Neuron (in vitro differentiated cells): ENCODE data around the gene OR4F6.
"Not testable (repeated sequence)": the region's sequence is repeated elsewhere in the genome, so short reads cannot be mapped to it uniquely, and the experiment has no call there.

Experiments
- H2AFZ ChIP-seq: one replicate; pipeline ENCODE4 v1.6.1; 2013; ENCODE audit warnings: low read depth, mild to moderate bottlenecking, inconsistent platforms, low read length, moderate library complexity
- H3K27me3 ChIP-seq: one replicate; pipeline ENCODE4 v1.6.1; 2013; ENCODE audit warnings: low read length; ENCODE audit not compliant: insufficient read depth
- H3K36me3 ChIP-seq: one replicate; pipeline ENCODE4 v1.6.1; 2013; ENCODE audit warnings: low read length; ENCODE audit not compliant: insufficient read depth
- H3K4me1 ChIP-seq: one replicate; pipeline ENCODE4 v1.6.1; 2013; ENCODE audit warnings: low read length; ENCODE audit not compliant: insufficient read depth
- H3K4me3 ChIP-seq: 2 replicates; pipeline ENCODE4 v1.5.1; 2013; ENCODE audit warnings: mild to moderate bottlenecking, low read length, moderate library complexity
- H3K9me3 ChIP-seq: one replicate; pipeline ENCODE4 v1.6.1; 2013; ENCODE audit warnings: low read length

The OR4F6 gene

DNA sequence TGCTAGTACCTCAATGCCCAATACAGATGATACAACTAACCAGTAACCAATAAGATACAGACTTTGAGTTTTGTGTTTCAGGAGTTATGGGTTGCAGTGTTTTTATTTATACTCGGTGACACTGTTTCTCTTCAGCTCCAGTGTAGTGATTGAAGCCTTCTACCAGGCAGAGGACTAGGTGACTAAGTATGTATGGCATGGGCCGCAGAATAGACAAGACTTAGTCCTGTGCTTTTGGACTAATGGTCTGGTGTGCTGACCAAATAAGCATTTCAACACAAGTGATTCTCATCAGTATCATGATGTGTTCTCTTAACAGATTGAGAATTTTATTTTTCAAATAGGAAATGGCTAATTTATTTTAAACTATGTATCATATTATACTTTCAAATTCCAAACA lies 15.3 kb upstream of the OR4F6 start:
- not testable (repeated sequence) for H3K36me3 ChIP-seq, H3K4me3 ChIP-seq, H2AFZ ChIP-seq, H3K4me1 ChIP-seq, H3K27me3 ChIP-seq, H3K9me3 ChIP-seq

DNA sequence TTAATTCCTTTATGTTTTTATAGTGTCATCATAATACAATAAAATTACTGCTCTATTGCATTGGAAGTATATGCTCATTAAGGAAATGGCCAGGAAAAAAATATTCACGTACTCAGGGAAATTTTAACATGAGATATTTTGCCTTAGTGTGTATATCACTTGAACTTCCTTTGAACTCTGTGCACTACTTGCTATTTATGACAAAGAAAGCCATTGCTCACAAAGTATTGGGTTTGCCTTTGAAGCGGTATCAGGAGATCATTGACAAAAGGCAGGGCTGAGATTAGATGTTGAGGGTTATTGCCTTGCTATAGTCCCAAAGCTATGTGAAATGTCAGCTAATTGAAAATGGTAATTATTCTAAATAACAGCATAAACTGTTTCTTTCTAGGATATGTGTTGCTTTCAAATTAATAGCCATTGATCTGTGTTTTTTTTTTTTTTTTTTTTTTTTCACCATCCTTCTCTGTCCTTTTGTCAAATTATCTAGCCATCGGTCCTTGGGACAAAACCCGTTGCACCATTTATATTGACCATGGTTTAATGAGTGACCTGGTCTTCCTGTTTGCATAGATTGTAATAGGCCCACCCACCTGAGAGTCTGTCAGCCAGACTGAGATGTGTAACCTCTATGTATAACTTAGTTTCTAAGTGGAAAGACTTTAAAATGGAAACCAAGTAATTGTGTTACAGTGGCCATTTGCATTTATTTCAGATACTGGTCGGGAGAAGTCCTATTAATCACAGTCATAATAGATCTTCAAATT lies 14.6 kb upstream of the OR4F6 start:
- H3K27me3 ChIP-seq, H2AFZ ChIP-seq, H3K36me3 ChIP-seq, H3K4me1 ChIP-seq, H3K9me3 ChIP-seq, H3K4me3 ChIP-seq: not testable (repeated sequence)

DNA sequence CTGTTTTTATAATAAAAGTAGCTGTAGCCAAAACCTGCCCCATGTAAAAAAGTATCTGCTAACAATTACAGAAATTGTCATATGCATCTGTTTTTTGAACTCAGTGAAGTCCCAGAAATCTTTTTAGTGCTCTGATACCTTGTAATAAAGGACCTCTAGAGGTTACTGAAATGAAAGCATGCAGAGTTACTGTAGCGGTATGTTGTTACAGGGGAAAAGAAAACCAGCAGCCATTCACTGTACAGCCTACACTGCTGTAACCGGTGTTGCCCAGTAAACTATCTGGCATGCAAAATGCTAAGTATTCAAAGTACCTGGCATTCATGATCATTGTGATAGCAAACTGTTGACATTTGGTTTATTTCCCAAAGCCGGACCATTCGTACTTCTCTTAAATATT lies 12.6 kb upstream of the OR4F6 start:
- H3K4me1 ChIP-seq, H3K27me3 ChIP-seq, H3K4me3 ChIP-seq, H2AFZ ChIP-seq, H3K36me3 ChIP-seq, H3K9me3 ChIP-seq: not testable (repeated sequence)

DNA sequence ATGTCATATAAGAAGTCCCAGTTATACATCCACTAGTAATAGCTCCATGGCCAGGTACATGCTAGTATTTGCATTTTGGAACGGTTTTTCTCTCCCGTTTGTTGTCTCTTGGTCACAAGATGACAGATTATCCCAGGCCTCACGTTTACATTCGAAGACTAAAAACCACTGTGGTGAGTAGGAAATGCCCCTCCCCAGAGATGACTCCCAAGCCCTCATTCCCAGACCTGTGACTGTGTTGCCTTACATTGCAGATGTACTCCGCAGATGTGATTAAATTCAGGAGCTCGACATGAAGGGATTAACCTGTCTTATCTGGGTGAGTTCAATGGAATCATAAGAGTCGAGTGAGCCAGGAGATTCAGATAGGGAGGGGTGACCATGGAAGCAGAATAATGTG lies 9.3 kb upstream of the OR4F6 start:
- H3K36me3 ChIP-seq, H3K27me3 ChIP-seq, H3K9me3 ChIP-seq: not testable (repeated sequence)

DNA sequence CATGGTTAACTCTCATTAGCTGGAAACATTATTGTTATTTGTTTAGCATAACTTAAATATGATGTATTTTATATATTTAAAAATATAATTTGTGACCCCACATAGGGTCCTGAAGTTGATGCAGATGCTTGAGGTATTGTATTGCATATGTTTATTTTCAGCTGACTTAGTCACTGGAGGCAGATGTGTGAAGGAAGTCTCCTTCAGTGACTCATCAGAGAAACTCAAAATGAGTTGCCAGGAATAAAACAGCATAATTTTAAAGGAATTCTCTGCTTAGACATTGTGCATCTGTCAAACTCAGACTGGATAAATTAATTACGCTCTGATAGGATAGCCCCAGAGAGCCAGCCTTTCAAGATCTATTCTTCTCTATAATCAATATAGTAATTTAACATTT lies 7.9 kb upstream of the OR4F6 start:
- no peaks in the 10 kb centered on the region for H3K27me3 ChIP-seq
- no peak overlapping the region for H2AFZ ChIP-seq
- H3K9me3 ChIP-seq: no peaks in the 10 kb centered on the region
- H3K4me3 ChIP-seq: no peak overlapping the region
- H3K4me1 ChIP-seq: no peaks in the 10 kb centered on the region
- no peaks in the 10 kb centered on the region for H3K36me3 ChIP-seq

More for the DNA sequence above, 9.3 kb upstream of the OR4F6 start:
- not testable (repeated sequence) for H3K4me1 ChIP-seq, H2AFZ ChIP-seq, H3K4me3 ChIP-seq

DNA sequence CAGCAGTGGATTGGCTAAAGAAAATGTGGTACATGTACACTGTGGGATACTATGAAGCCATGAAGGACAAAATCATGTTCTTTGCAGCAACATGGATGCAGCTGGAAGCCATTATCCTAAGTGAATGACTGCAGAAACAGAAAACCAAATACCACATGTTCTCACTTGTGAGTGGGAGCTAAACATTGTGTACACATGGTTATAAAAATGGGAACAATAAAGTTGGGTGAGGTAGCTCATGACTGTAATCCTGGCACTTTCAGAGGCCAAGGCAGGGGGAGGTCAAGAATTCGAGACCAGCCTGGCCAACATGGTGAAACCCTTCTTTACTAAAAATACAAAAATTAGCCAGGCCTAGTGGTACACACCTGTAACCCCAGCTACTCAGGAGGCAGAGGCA lies 3.6 kb upstream of the OR4F6 start:
- H3K27me3 ChIP-seq: peaks cover 2% of the 10 kb centered on the region
- no peak overlapping the region for H3K4me3 ChIP-seq
- H2AFZ ChIP-seq: no peak overlapping the region
- no peaks in the 10 kb centered on the region for H3K9me3 ChIP-seq
- no peaks in the 10 kb centered on the region for H3K4me1 ChIP-seq
- no peaks in the 10 kb centered on the region for H3K36me3 ChIP-seq

DNA sequence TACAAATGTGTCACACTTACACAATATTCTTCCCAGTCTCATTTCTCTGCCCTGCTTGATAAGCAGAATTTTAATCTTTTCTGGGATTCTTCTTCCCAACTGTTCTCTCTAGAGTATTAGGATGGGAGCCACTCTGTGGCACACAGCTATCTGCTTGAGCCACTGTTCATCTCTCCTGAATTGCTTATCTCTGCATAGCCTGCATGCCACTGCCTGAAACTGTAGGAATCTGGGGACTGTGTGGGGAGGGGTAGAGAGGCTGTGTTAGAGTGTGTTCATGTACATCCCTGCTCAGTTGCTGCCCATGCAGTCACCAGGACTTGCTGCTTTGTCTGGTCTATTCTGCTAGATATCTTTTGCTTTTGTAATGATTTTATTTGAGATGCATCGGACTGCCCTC lies 2.3 kb upstream of the OR4F6 start:
- H3K9me3 ChIP-seq: no peaks in the 10 kb centered on the region
- H3K4me3 ChIP-seq: no peak overlapping the region
- H3K36me3 ChIP-seq: no peaks in the 10 kb centered on the region
- peaks cover 5% of the 10 kb centered on the region for H3K27me3 ChIP-seq
- H3K4me1 ChIP-seq: peaks cover 7% of the 10 kb centered on the region
- H2AFZ ChIP-seq: no peak overlapping the region

DNA sequence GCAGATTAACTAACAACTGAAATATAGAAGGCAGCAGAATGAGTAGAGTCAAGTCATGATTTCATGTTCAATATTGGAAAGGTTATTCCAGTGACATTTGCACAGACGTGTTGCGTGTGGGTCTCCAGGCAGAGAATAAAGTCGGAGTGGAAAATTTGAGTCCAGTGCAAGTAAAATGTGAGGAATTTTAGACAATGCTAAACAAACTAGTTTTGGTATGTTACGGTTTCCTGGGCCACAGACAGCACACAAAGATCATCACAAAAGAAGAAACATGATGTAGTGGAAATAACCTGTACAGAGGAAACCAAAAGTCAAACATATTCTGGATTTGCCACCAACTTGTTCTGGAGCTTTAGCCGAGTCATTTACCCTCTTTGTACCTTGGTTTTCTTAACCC lies 367 bp downstream of the OR4F6 start:
- peaks cover 5% of the 10 kb centered on the region for H3K27me3 ChIP-seq
- H2AFZ ChIP-seq: no peak overlapping the region
- H3K9me3 ChIP-seq: no peaks in the 10 kb centered on the region
- H3K4me3 ChIP-seq: no peak overlapping the region
- no peaks in the 10 kb centered on the region for H3K36me3 ChIP-seq
- H3K4me1 ChIP-seq: peaks cover 7% of the 10 kb centered on the region

DNA sequence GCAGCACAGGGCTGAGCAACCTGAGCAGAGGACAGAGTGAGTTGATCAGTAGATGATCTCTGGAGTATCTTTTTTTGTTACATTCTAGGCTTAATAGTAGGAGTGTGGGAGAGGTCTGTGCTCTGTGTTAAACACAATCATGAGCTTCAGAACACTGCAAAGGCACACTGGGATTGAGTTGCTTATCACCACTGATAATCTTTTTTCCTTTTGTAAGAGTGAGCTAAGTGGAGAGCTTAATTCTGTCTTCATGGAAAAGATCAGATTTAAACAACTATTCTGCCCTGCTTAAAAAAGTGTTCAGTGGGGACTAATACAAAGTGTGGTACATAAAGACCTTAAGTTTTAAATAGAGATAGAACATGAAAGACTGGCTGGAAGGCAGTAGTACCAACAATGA lies 1.1 kb downstream of the OR4F6 start:
- no peak overlapping the region for H3K4me3 ChIP-seq
- H2AFZ ChIP-seq: no peak overlapping the region
- peaks cover 7% of the 10 kb centered on the region for H3K4me1 ChIP-seq
- H3K27me3 ChIP-seq: peaks cover 8% of the 10 kb centered on the region
- no peaks in the 10 kb centered on the region for H3K36me3 ChIP-seq
- no peaks in the 10 kb centered on the region for H3K9me3 ChIP-seq

DNA sequence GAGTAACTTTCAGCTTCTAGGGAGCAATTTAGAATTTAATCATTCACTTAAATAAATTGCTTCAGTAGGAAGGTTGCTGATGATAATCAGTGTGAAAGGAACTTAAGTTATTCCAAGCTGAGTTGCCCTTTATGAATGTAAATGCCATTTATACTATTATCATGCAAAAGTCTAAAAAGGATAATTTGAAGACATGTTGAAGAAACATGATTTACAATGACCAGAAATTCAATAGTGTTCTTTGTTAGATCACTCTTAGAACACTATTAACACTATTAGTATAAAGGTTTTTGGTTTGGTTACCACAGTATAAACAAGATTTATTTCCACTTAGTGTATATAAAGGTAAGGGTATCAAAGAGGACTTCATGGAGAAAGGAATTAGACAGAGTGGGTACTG lies 1.6 kb downstream of the OR4F6 start:
- peaks cover 7% of the 10 kb centered on the region for H3K4me1 ChIP-seq
- no peaks in the 10 kb centered on the region for H3K9me3 ChIP-seq
- no peak overlapping the region for H2AFZ ChIP-seq
- no peak overlapping the region for H3K4me3 ChIP-seq
- H3K27me3 ChIP-seq: peaks cover 8% of the 10 kb centered on the region
- H3K36me3 ChIP-seq: no peaks in the 10 kb centered on the region

DNA sequence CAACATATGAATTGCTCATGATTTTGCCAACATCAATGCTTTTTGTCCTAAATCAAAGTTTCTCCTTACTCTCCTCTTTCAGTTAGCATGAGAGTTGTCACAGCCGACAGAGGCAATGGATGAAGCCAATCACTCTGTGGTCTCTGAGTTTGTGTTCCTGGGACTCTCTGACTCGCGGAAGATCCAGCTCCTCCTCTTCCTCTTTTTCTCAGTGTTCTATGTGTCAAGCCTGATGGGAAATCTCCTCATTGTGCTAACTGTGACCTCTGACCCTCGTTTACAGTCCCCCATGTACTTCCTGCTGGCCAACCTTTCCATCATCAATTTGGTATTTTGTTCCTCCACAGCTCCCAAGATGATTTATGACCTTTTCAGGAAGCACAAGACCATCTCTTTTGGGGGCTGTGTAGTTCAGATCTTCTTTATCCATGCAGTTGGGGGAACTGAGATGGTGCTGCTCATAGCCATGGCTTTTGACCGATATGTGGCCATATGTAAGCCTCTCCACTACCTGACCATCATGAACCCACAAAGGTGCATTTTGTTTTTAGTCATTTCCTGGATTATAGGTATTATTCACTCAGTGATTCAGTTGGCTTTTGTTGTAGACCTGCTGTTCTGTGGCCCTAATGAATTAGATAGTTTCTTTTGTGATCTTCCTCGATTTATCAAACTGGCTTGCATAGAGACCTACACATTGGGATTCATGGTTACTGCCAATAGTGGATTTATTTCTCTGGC lies 2.5 kb downstream of the OR4F6 start:
- peaks cover 7% of the 10 kb centered on the region for H3K4me1 ChIP-seq
- H3K4me3 ChIP-seq: no peak overlapping the region
- H3K36me3 ChIP-seq: no peaks in the 10 kb centered on the region
- H2AFZ ChIP-seq: no peak overlapping the region
- H3K27me3 ChIP-seq: peaks cover 8% of the 10 kb centered on the region
- H3K9me3 ChIP-seq: no peaks in the 10 kb centered on the region

DNA sequence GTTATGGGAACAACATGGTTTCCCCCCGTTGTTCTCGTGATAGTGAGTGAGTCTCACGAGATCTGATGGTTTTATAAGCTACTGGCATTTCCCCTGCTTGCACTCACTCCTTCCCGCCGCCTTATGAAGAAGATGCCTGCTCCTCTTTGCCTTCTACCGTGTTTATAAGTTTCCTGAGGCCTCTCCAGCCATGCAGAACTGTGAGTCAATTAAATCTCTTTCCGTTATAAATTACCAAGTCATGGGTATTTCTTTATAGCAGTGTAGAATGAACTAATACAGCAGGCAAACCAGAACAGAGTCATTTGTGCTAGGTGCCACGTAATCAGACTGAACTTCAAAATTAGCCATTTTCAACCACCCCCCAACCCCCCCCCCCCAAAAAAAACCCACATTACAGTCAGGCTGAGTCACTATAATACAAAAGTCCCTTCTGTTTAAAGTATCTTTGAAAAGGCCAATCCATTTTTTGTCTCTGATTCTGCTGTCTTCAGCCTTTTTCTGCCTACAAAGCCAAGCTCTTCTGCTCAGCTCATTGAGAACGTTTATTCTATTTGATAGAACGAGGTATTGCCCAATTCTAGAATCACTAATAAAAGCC lies 4.1 kb downstream of the OR4F6 start:
- no peaks in the 10 kb centered on the region for H3K36me3 ChIP-seq
- peaks cover 9% of the 10 kb centered on the region for H3K27me3 ChIP-seq
- peaks cover 7% of the 10 kb centered on the region for H3K4me1 ChIP-seq
- H3K9me3 ChIP-seq: no peaks in the 10 kb centered on the region
- no peak overlapping the region for H3K4me3 ChIP-seq
- H2AFZ ChIP-seq: no peak overlapping the region

DNA sequence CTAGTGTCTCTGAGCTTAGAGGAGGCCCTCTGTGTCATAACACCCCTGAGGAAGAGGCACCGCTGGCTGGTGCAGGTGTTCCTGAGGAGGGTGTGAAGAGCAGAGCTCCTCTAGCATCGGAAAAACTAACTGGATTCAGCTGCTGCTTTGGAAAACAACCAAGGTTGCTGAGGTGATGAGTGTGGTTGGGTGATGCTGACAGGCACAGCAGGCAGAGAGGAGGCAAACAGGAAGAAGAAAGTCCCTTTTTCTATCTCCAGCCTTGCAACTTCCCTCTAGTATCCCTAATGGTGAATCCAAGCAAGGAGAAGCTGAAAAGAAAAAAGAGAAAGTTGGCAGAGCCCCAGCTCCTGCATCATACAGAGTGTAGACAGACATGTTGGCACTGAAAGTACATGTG lies 4.9 kb downstream of the OR4F6 start:
- peaks cover 9% of the 10 kb centered on the region for H3K27me3 ChIP-seq
- H3K4me3 ChIP-seq: no peak overlapping the region
- no peaks in the 10 kb centered on the region for H3K36me3 ChIP-seq
- no peaks in the 10 kb centered on the region for H3K9me3 ChIP-seq
- H2AFZ ChIP-seq: no peak overlapping the region
- peaks cover 7% of the 10 kb centered on the region for H3K4me1 ChIP-seq
